Cardiac muscle cell (in vitro differentiated cells and primary cell): ENCODE measurements around the gene TMEM120B. TPM values are rescaled to one million over a fixed set of nuclear protein-coding genes. Genes with fewer than 3 reads are reported as not detected.

ENCODE experiments used
- DNase-seq, 2 donors: peaks; one replicate each; pipeline versions ENCODE4 v3.0.0 to v3.0.0-alpha.2; 2010 to 2017; ENCODE audit warnings: low read depth in 1 of 2, low spot score in 1 of 2
- H3K27ac ChIP-seq: fragments of 200-600 bp; sonication (generic); 2 replicates; pipeline ENCODE4 v1.5.1; 2016
- H3K27me3 ChIP-seq: fragments of 200-600 bp; sonication (generic); 2 replicates; pipeline ENCODE4 v1.6.0; 2016; ENCODE audit warnings: control low read depth
- H3K36me3 ChIP-seq: fragments of 200-600 bp; sonication (generic); 2 replicates; pipeline ENCODE4 v1.5.1; 2016; ENCODE audit warnings: control low read depth
- H3K4me1 ChIP-seq: fragments of 200-600 bp; sonication (generic); 2 replicates; pipeline ENCODE4 v1.8.1; 2017; ENCODE audit warnings: low read depth, mild to moderate bottlenecking, mixed run types
- H3K4me3 ChIP-seq: fragments of 200-600 bp; sonication (generic); 2 replicates; pipeline ENCODE4 v1.5.1; 2016; ENCODE audit warnings: mild to moderate bottlenecking
- H3K9me3 ChIP-seq: fragments of 200-600 bp; sonication (generic); 2 replicates; pipeline ENCODE4 v1.5.1; 2017; ENCODE audit warnings: low read depth, mild to moderate bottlenecking, control low read depth
- polyA plus RNA-seq: library from polyadenylated mRNA; unstranded; fragments of >200 nt; fragmentation: Nextera tagmentation; extraction: Ambion mirVana; gene quantifications from 2 replicates; pipeline ENCODE4 v1.2.1, GENCODE V29; 2016
- total RNA-seq: library from RNA; depleted of rRNA; stranded (reverse); fragments of >200 nt; gene quantifications from 2 replicates; pipeline ENCODE4 v1.2.3, GENCODE V29; 2016
- TF ChIP-seq, protein P1 (sequence below): IDR thresholded peaks from 2 replicates; pipeline ENCODE4 v1.5.1; 2012; ENCODE audit warnings: low read depth, mild to moderate bottlenecking, low read length

TMEM120B gene
- total and polyA plus RNA-seq, 2 experiments from 2014 or later = 19.7 to 30.7 TPM

DNA sequence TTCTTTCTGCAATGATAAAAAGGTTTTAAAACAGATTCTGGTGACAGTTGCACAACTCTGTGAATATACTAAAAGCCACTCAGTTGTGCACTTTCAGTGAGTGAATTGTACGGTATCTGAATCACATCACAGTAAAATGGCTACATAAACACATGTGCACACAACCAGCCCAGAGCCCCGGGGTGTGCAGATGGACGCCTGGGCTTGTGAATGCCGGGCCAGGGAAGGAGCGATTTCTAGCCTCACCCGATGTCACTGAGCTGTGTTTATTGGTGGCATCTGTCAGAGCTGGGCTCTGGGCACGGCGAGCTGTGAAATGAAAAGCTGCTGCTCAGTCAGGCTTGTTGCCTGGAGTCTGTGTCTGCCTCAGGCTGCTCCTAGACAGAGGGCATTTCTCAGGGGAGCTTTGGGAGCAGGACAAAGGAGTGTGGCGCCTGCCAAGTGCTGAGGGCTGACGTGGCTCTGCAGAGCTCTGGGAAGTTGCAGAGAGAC, 55.0 kb downstream of the TMEM120B start:
- no peaks in the 10 kb centered on the region for H3K36me3 ChIP-seq
- H3K4me3 ChIP-seq = no peak overlapping the region
- H3K9me3 ChIP-seq = no peaks in the 10 kb centered on the region
- TF ChIP-seq, protein P1, sequence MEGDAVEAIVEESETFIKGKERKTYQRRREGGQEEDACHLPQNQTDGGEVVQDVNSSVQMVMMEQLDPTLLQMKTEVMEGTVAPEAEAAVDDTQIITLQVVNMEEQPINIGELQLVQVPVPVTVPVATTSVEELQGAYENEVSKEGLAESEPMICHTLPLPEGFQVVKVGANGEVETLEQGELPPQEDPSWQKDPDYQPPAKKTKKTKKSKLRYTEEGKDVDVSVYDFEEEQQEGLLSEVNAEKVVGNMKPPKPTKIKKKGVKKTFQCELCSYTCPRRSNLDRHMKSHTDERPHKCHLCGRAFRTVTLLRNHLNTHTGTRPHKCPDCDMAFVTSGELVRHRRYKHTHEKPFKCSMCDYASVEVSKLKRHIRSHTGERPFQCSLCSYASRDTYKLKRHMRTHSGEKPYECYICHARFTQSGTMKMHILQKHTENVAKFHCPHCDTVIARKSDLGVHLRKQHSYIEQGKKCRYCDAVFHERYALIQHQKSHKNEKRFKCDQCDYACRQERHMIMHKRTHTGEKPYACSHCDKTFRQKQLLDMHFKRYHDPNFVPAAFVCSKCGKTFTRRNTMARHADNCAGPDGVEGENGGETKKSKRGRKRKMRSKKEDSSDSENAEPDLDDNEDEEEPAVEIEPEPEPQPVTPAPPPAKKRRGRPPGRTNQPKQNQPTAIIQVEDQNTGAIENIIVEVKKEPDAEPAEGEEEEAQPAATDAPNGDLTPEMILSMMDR = no peak
- H3K27me3 ChIP-seq = no peaks in the 10 kb centered on the region
- peak overlapping the region; percentile 71 for H3K27ac ChIP-seq
- peaks cover 37% of the 10 kb centered on the region for H3K4me1 ChIP-seq
- peak in 1 of 2 donors; percentile 82 for DNase-seq

DNA sequence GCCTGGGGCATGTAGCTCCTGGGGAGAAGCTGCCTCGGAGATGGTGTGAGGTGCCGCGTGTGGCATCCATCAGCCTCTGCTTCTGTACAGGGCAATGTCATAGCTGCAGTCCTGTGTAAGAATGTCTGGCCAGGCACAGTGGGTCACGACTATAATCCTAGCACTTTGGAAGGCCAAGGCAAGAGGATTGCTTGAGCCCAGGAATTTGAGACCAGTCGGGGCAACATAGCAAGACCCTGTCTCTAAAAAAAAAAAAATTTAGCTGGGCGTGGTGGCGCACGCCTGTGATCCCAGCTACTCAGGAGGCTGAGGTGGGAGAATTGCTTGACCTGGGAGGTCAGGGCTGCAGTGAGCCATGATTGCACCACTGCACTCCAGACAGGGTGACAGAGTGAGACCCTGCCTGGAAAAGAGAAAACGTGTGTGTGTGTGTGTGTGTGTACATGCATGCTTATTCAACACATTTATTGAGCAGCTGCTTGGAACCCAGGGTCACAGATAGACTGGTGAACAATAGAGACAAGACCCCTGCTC, 56.8 kb downstream of the TMEM120B start:
- no peak overlapping the region for H3K4me3 ChIP-seq
- H3K36me3 ChIP-seq = no peaks in the 10 kb centered on the region
- TF ChIP-seq, protein P1 = no peak
- no peak for DNase-seq
- no peaks in the 10 kb centered on the region for H3K27me3 ChIP-seq
- peak overlapping the region; percentile 68 for H3K27ac ChIP-seq
- peaks cover 34% of the 10 kb centered on the region for H3K4me1 ChIP-seq
- H3K9me3 ChIP-seq = no peaks in the 10 kb centered on the region

DNA sequence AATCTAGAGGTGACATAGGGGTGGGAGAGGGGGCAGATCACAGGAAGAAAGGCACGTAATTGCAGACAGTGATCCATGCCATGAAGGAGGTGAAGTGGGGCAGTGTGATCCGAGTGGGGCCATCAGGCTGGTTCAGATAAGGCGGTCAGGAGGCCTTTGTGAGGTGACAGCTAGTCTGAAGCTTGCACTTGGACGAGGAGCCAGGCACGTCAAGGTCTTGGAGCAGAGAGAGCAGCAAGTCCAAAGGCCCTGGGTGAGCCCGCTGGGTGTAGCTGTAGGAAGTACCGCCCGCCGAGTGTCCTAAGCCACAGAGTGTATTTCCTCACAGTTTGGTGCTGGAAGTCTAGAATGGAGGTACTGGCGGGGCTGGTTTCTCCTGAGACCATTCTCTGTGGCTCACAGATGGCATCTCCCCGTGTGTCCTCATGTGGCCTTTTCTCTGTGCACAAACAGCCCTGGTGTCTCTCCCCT, 57.3 kb downstream of the TMEM120B start:
- TF ChIP-seq, protein P1 = no peak
- no peaks in the 10 kb centered on the region for H3K27me3 ChIP-seq
- no peaks in the 10 kb centered on the region for H3K9me3 ChIP-seq
- H3K36me3 ChIP-seq = no peaks in the 10 kb centered on the region
- H3K4me1 ChIP-seq = peaks cover 34% of the 10 kb centered on the region
- peak in 1 of 2 donors; percentile 52 for DNase-seq
- no peak overlapping the region for H3K4me3 ChIP-seq
- H3K27ac ChIP-seq = peak overlapping the region; percentile 68

DNA sequence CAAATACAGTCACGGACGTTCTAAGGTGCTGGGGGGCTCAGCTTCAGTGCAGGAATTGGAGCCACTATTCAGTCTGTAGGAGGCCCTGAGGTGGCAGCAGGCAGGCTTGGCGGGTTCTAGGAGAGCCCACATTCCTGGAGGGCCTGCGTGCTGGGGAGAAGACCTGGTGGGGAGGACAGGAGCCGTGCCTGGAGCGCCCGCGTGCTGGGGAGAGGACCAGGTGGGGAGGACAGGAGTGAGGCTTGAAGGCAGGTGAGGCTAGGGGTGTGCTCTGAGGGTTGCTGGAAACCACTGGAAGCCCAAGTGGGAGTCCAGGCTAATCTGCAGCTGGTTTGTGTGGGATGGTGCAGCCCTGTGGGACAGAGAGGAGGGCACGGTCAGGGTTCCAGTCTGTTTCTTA, 57.8 kb downstream of the TMEM120B start:
- Histone ChIP-seq H3K27me3 (no peaks in the 10 kb centered on the region), H3K27ac (peak overlapping the region; percentile 68), H3K9me3 (no peaks in the 10 kb centered on the region), H3K4me1 (peaks cover 34% of the 10 kb centered on the region), H3K36me3 (no peaks in the 10 kb centered on the region), H3K4me3 (no peak overlapping the region)
- TF ChIP-seq, protein P1 = no peak
- DNase-seq = no peak

DNA sequence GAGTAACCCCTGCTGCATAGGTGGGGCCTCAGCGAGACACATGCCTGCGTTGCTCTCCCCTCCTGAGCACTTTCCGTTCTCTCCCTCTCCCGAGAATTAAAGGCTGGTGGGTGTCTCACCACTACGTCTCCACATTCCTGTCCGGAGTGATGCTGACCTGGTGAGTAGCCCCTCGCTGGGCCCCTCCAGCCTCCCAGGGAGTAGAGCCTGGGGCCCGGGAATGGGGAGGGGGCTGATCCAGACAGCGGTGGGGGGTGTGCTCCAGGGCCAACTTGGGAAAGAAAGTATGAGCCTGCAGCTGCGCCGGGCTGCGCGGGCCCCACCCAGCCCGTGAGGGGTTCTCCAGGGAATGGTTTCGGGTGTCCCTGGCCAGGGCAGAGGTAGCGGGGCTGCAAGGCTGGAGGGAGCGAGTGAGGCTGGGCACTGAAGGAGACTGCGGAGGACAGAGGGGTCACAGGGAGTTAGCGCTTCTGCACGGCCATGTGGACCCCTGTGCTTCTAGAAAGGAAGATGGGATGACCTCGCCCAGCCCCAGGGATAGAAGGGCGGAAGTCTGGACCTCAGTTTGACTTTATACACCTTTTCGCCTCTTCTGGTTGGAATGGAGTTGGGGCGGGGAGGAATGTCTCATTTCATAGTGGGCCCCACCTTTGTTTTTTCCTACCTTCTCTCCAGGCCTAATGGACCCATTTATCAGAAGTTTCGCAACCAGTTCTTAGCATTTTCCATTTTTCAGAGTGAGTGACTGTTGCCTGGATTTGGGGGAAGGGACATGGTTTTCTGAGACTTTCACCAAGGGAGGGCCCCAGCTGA, 58.5 kb downstream of the TMEM120B start:
- no peaks in the 10 kb centered on the region for H3K27me3 ChIP-seq
- H3K4me3 ChIP-seq = no peak overlapping the region
- H3K4me1 ChIP-seq = peaks cover 34% of the 10 kb centered on the region
- peak overlapping the region; percentile 68 for H3K27ac ChIP-seq
- TF ChIP-seq, protein P1 = no peak
- DNase-seq = no peak
- no peaks in the 10 kb centered on the region for H3K36me3 ChIP-seq
- no peaks in the 10 kb centered on the region for H3K9me3 ChIP-seq
